Keratinocyte (primary cell): ENCODE data around the gene FAM72D.
"Not testable (repeated sequence)": the region's sequence is repeated elsewhere in the genome, so short reads cannot be mapped to it uniquely, and the experiment has no call there.

Experiments
- EZH2 ChIP-seq: IDR thresholded peaks from one replicate; pipeline ENCODE4 v1.6.1; 2012; ENCODE audit warnings: inconsistent platforms, mild to moderate bottlenecking, low read length, moderate library complexity
- TF ChIP-seq, protein P1 (sequence below), 3 experiments: IDR thresholded peaks in 1 of 3; conservative IDR thresholded peaks in 1 of 3; optimal IDR thresholded peaks in 1 of 3; 2 replicates in 2 of 3; 3 replicates in 1 of 3; pipeline versions ENCODE3 to v1.5.1; 2011; ENCODE audit warnings: low read length in 3 of 3, mild to moderate bottlenecking in 3 of 3, moderate library complexity in 2 of 3, control low read depth in 1 of 3, inconsistent platforms in 1 of 3; ENCODE audit not compliant: insufficient read depth in 2 of 3; ENCODE audit errors: extremely low read depth in 1 of 3

DNA sequence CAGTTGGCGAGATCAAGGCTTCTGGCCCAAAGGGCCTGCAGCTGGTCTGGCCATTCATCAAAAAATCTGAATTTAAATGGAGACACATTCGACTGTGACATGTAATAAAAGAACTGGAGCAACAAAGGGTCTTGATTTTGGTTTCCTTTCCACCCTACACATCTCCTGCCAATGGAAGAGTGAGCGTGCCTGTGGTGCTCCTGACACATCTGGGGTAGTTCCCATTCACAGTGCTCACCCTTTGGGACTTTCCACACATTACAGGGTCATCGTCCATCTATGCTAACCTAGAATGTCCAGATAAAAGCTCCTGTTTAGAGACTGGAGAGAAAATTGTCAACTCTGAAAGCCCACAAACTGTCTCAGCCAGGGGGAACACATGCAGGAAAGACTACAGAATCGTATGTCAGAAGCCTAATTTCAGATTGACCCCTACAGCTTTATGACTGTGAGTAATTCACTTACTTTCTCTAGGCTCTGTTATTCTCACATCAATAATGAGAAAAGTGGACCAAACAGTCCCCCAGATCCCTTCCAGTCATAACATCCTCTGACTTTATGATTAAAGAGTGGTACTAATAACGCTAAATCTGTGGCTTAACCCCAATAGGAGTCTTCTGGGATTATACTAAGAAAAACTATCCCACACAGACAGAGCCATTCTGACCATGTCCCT, 47.5 kb upstream of the FAM72D start:
- TF ChIP-seq, protein P1, sequence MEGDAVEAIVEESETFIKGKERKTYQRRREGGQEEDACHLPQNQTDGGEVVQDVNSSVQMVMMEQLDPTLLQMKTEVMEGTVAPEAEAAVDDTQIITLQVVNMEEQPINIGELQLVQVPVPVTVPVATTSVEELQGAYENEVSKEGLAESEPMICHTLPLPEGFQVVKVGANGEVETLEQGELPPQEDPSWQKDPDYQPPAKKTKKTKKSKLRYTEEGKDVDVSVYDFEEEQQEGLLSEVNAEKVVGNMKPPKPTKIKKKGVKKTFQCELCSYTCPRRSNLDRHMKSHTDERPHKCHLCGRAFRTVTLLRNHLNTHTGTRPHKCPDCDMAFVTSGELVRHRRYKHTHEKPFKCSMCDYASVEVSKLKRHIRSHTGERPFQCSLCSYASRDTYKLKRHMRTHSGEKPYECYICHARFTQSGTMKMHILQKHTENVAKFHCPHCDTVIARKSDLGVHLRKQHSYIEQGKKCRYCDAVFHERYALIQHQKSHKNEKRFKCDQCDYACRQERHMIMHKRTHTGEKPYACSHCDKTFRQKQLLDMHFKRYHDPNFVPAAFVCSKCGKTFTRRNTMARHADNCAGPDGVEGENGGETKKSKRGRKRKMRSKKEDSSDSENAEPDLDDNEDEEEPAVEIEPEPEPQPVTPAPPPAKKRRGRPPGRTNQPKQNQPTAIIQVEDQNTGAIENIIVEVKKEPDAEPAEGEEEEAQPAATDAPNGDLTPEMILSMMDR (optimal IDR thresholded peaks at IDR 0.05 in 1 of 3, IDR thresholded peaks at IDR 0.05 in 1 of 3, conservative IDR thresholded peaks at IDR 0.05 in 1 of 3; ENCODE audit: extremely low read depth in 1 of 3, insufficient read depth in 2 of 3, low read length in 3 of 3), result not testable (repeated sequence)
- not testable (repeated sequence) for TF ChIP-seq EZH2
